AG04450 (cell line): Measurements from ENCODE around the gene CDC42EP1. TPM values are rescaled to one million over a fixed set of nuclear protein-coding genes. Genes with fewer than 3 reads are reported as not detected.
"Not testable (repeated sequence)": the region's sequence is repeated elsewhere in the genome, so short reads cannot be mapped to it uniquely, and the experiment has no call there.

Experiments used
- CTCF ChIA-PET: fragments of 300-600, 350-600 bp; formaldehyde crosslinking; extraction: SDS; loops from one replicate; lab custom pipeline; 2022; ENCODE audit warnings: antibody characterized with exemption, inconsistent platforms; lab: Charles Lee
- POLR2A ChIA-PET: fragments of 350-600 bp; formaldehyde crosslinking; extraction: SDS; loops from one replicate; lab custom pipeline; 2021; ENCODE audit warnings: antibody characterized with exemption, inconsistent platforms; lab: Yijun Ruan, JAX
- DNase-seq: peaks from one replicate; pipeline ENCODE4 v3.0.0-alpha.2; 2011; ENCODE audit warnings: low read depth, low spot score
- H3K27ac ChIP-seq: one replicate; pipeline ENCODE4 v1.5.1; 2012; ENCODE audit warnings: low read depth, low read length, control low read depth
- H3K27me3 ChIP-seq: one replicate; pipeline ENCODE4 v1.6.0; 2012; ENCODE audit warnings: low read length; ENCODE audit not compliant: control insufficient read depth, insufficient read depth
- H3K4me3 ChIP-seq: 2 replicates; pipeline ENCODE4 v1.5.1; 2011; ENCODE audit warnings: mild to moderate bottlenecking, low read depth, low read length, control low read depth
- H3K9me3 ChIP-seq: 2 replicates; pipeline ENCODE4 v1.5.1; 2012; ENCODE audit warnings: low read length; ENCODE audit not compliant: control insufficient read depth, insufficient read depth
- CTCF ChIP-seq: IDR thresholded peaks from 2 replicates; pipeline ENCODE4 v1.5.1; 2011; ENCODE audit warnings: low read depth, low read length, control low read depth, inconsistent platforms
- polyA plus RNA-seq: library from polyadenylated mRNA; depleted of rRNA; stranded (reverse); fragments of >200 nt; gene quantifications from 2 replicates; pipeline ENCODE4 v1.2.3, GENCODE V29; 2011

The CDC42EP1 gene
- polyA plus RNA-seq, 1 experiment = 13.0 TPM

- CTCF ChIA-PET = interaction anchor here (1.0 to 1.8 kb wide), 3 partner anchors 14 to 109 kb away, joined by 3 to 7 read pairs (median 5); no protein-coding TSS in a partner anchor
- no peak overlapping the region for H3K27ac ChIP-seq
- peaks cover 21% of the 10 kb centered on the region for H3K27me3 ChIP-seq
Measured at GRCh38 chr22:37581504-37581903, 21.2 kb downstream of the CDC42EP1 start.

GRCh38 chr22:37582526-37582925 lies 22.2 kb downstream of the CDC42EP1 start:
- Histone ChIP-seq H3K9me3 (no peaks in the 10 kb centered on the region), H3K27me3 (peaks cover 21% of the 10 kb centered on the region), H3K27ac (no peak overlapping the region), H3K4me3 (no peak overlapping the region)
- ChIA-PET POLR2A (interaction anchor here (1.2 kb wide), 1 partner anchor 8 kb away, joined by 4 read pairs; no protein-coding TSS in a partner anchor), CTCF (interaction anchor here (0.6 to 2.0 kb wide), 5 partner anchors 10 to 25 kb away, joined by 3 to 8 read pairs (median 7); no protein-coding TSS in a partner anchor)
- TF ChIP-seq CTCF = no peak
- DNase-seq = no peak

More at GRCh38 chr22:37581504-37581903, 21.2 kb downstream of the CDC42EP1 start:
- no peak overlapping the region for H3K4me3 ChIP-seq
- DNase-seq = no peak
- no peaks in the 10 kb centered on the region for H3K9me3 ChIP-seq
- TF ChIP-seq CTCF = no peak
- POLR2A ChIA-PET = interaction anchor here (4.5 kb wide), 1 partner anchor 10 kb away, joined by 29 read pairs; no protein-coding TSS in a partner anchor

GRCh38 chr22:37588546-37589215 lies 28.4 kb downstream of the CDC42EP1 start:
- TF ChIP-seq CTCF = no peak
- no peak overlapping the region for H3K4me3 ChIP-seq
- CTCF ChIA-PET = interaction anchor here (1.4 to 6.3 kb wide), 3 partner anchors 20 to 46 kb away, joined by 4 to 192 read pairs (median 65); no protein-coding TSS in a partner anchor
- no peak overlapping the region for H3K27ac ChIP-seq
- peaks cover 5% of the 10 kb centered on the region for H3K27me3 ChIP-seq
- DNase-seq = no peak
- POLR2A ChIA-PET = no interaction called here
- no peaks in the 10 kb centered on the region for H3K9me3 ChIP-seq

GRCh38 chr22:37589636-37590035 lies 29.4 kb downstream of the CDC42EP1 start:
- Histone ChIP-seq H3K27ac (no peak overlapping the region), H3K4me3 (no peak overlapping the region), H3K27me3 (peaks cover 2% of the 10 kb centered on the region), H3K9me3 (no peaks in the 10 kb centered on the region)
- CTCF ChIA-PET = interaction anchor here (1.4 to 6.3 kb wide), 3 partner anchors 21 to 47 kb away, joined by 4 to 192 read pairs (median 65); no protein-coding TSS in a partner anchor
- POLR2A ChIA-PET = interaction anchor here (1.3 kb wide), 1 partner anchor 19 kb away, joined by 4 read pairs; no protein-coding TSS in a partner anchor
- TF ChIP-seq CTCF = no peak
- no peak for DNase-seq

GRCh38 chr22:37591081-37591480 lies 30.8 kb downstream of the CDC42EP1 start:
- not testable (repeated sequence) for H3K4me3 ChIP-seq, H3K9me3 ChIP-seq, H3K27me3 ChIP-seq, H3K27ac ChIP-seq, DNase-seq
- ChIA-PET CTCF (interaction anchor here (1.0 to 6.3 kb wide), 7 partner anchors 16 to 79 kb away, joined by 3 to 192 read pairs (median 15); no protein-coding TSS in a partner anchor), POLR2A (interaction anchor here (0.7 to 3.2 kb wide), 5 partner anchors 8 to 157 kb away, joined by 3 to 29 read pairs (median 4); partner anchors contain the start of gene LGALS2)
